ENCODE measurements around the gene SH3PXD2B. TPM values are rescaled to one million over a fixed set of nuclear protein-coding genes. Genes with fewer than 3 reads are reported as not detected.

Gene SH3PXD2B
- total and polyA plus RNA-seq, 2 of the 13 experiments (the other 11 are each of a cell fraction or from before 2014, with no cell fraction given) = 3.4 to 4.6 TPM

DNA sequence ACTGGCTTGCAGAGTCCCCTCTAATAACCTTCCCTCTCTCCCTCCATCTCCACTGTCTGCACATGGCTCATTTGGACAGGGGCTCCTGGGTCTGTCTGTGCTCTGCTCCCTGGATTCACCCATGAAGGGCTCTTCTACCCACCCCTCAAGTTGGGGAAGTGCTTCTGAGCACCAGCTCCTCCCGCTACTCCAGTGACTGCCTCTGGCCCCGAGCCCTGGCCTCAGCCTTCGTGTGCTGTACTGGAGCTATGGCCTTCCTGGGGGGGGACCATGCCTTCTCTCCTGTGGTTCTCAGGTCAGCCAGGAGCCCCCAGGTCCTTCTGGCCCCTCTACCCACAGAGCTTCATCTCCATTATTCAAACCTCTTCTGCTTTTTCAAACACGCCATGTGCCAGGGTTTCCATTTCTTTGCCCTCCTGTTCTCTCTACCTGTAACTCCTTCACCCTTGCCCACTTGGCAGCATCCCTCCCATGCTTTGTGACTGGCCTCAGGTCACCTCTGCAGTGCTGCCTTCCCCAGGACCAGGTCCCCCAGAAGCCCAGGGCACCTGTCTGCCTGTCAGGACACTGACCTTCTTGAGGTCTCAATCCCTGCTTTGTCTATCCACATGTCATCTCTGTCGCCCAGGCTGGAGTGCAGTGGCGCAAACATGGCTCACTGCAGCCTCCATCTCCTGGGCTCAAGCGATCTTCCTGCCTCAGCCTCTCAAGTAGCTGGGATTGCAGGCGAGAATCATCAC lies 9.5 kb downstream of the SH3PXD2B start:
- in situ Hi-C loops (cut with HindIII; ENCODE audit: extremely low pct_ligation_motif_present, low pct_unique_long_range_greater_than_20kb) = no loop called here
- H3K27ac ChIP-seq (ENCODE audit: extremely low read length, insufficient read depth, low read length) = no peak overlapping the region
- ATAC-seq (no peak), DNase-seq (ENCODE audit: low spot score) (no peak), FAIRE-seq (no peak)
- CTCF ChIA-PET (ENCODE audit: low intra/inter-chr PET ratio, low total read pairs) = no interaction called here
- no peak overlapping the region for H3K4me2 ChIP-seq (ENCODE audit: low read depth, low read length)
- H3K27me3 ChIP-seq (ENCODE audit: control insufficient read depth in 1 of 2, insufficient read depth in 2 of 2, low read length in 2 of 2) = no peaks in the 10 kb centered on the region
- H2AFZ ChIP-seq (ENCODE audit: low read length) = no peak overlapping the region
- BruUV-seq (replicated peaks) = no TSS peak
- H3K36me3 ChIP-seq (replicated peaks in 1 of 2; ENCODE audit: control insufficient read depth in 1 of 2, insufficient read depth in 2 of 2, low read length in 2 of 2) = no peaks in the 10 kb centered on the region
- intact Hi-C loops (cut with micrococcal nuclease; ENCODE audit: unreplicated experiment) = no loop called here
- no peak overlapping the region for H3K9ac ChIP-seq (ENCODE audit: insufficient read depth, low read depth, low read length)
- POLR2A ChIA-PET = no interaction called here
- H3K9me3 ChIP-seq (ENCODE audit: low read length) = no peaks in the 10 kb centered on the region
- TF ChIP-seq ZBTB7B (CRISPR knock-in tag; IDR thresholded peaks at IDR 0.05) (no peak), ZNF607 (CRISPR knock-in tag; IDR thresholded peaks at IDR 0.05; ENCODE audit: borderline replicate concordance) (no peak)
- no peak overlapping the region for H3K4me3 ChIP-seq (replicated peaks in 1 of 3; ENCODE audit: insufficient read depth in 1 of 3, low read depth in 2 of 3, low read length in 3 of 3)
- 0 out of 2 replicates have a peak, but pooled peaks cover 2% of the 10 kb centered on the region for H4K20me1 ChIP-seq (ENCODE audit: insufficient read depth, low read length)
- H3K79me2 ChIP-seq (ENCODE audit: insufficient read depth, low read length) = no peaks in the 10 kb centered on the region
- H3K4me1 ChIP-seq (ENCODE audit: insufficient read depth, low read length) = no peaks in the 10 kb centered on the region
- 92% methylated on average over 8 of the region's 8 CpGs for WGBS (ENCODE audit: low lambda C conversion rate)

GRCh38 chr5:172444110-172444510 lies 10.2 kb downstream of the SH3PXD2B start:
- no peak overlapping the region for H3K9ac ChIP-seq (ENCODE audit: insufficient read depth, low read depth, low read length)
- no TSS peak for BruUV-seq (replicated peaks)
- intact Hi-C loops (cut with micrococcal nuclease; ENCODE audit: unreplicated experiment) = no loop called here
- DNase-seq (ENCODE audit: low spot score) = no peak
- FAIRE-seq = no peak
- 89% methylated on average over 4 of the region's 4 CpGs for WGBS (ENCODE audit: low lambda C conversion rate)
- no peak overlapping the region for H3K27ac ChIP-seq (ENCODE audit: extremely low read length, insufficient read depth, low read length)
- no peak overlapping the region for H2AFZ ChIP-seq (ENCODE audit: low read length)
- no peaks in the 10 kb centered on the region for H3K9me3 ChIP-seq (ENCODE audit: low read length)
- CTCF ChIA-PET (ENCODE audit: low intra/inter-chr PET ratio, low total read pairs) = no interaction called here
- H3K36me3 ChIP-seq (replicated peaks in 1 of 2; ENCODE audit: control insufficient read depth in 1 of 2, insufficient read depth in 2 of 2, low read length in 2 of 2) = no peaks in the 10 kb centered on the region
- H3K27me3 ChIP-seq (ENCODE audit: control insufficient read depth in 1 of 2, insufficient read depth in 2 of 2, low read length in 2 of 2) = no peaks in the 10 kb centered on the region
- 0 out of 2 replicates have a peak, but pooled peaks cover 2% of the 10 kb centered on the region for H4K20me1 ChIP-seq (ENCODE audit: insufficient read depth, low read length)
- POLR2A ChIA-PET = no interaction called here
- no peaks in the 10 kb centered on the region for H3K79me2 ChIP-seq (ENCODE audit: insufficient read depth, low read length)
- no peak for TF ChIP-seq ZNF207 (IDR thresholded peaks at IDR 0.05; ENCODE audit: borderline replicate concordance)
- no peak for TF ChIP-seq NBN (conservative IDR thresholded peaks at IDR 0.05)
- ATAC-seq = no peak
- H3K4me1 ChIP-seq (ENCODE audit: insufficient read depth, low read length) = no peaks in the 10 kb centered on the region
- no peak overlapping the region for H3K4me2 ChIP-seq (ENCODE audit: low read depth, low read length)
- no peak overlapping the region for H3K4me3 ChIP-seq (replicated peaks in 1 of 3; ENCODE audit: insufficient read depth in 1 of 3, low read depth in 2 of 3, low read length in 3 of 3)
- in situ Hi-C loops (cut with HindIII; ENCODE audit: extremely low pct_ligation_motif_present, low pct_unique_long_range_greater_than_20kb) = no loop called here
